ENCODE data around the gene RAB28.
A peak's percentile ranks its signal among the peaks of the same experiment; 100 is the strongest.

Gene RAB28

GRCh38 chr4:13511101-13511500, 27.0 kb upstream of the RAB28 start:
- H3K9me3 ChIP-seq (ENCODE audit: control insufficient read depth, low read length), result no peaks in the 10 kb centered on the region
- H3K36me3 ChIP-seq (ENCODE audit: control insufficient read depth, insufficient read depth, low read length), result no peaks in the 10 kb centered on the region
- H3K4me1 ChIP-seq (ENCODE audit: control insufficient read depth, insufficient read depth, low read length, poor library complexity, severe bottlenecking), result no peaks in the 10 kb centered on the region
- no peak overlapping the region for H3K27ac ChIP-seq (ENCODE audit: insufficient read depth, low read length, poor library complexity, severe bottlenecking)
- H3K27me3 ChIP-seq (replicated peaks; ENCODE audit: control insufficient read depth, insufficient read depth, low read length, poor library complexity, severe bottlenecking), result peaks cover 9% of the 10 kb centered on the region
- no peak overlapping the region for H3K4me3 ChIP-seq (ENCODE audit: insufficient read depth, low read depth, low read length, poor library complexity, severe bottlenecking)
- no peak for DNase-seq

- Histone ChIP-seq H3K4me3 (ENCODE audit: insufficient read depth, low read depth, low read length, poor library complexity, severe bottlenecking) (no peak overlapping the region), H3K27me3 (replicated peaks; ENCODE audit: control insufficient read depth, insufficient read depth, low read length, poor library complexity, severe bottlenecking) (peaks cover 6% of the 10 kb centered on the region), H3K9me3 (ENCODE audit: control insufficient read depth, low read length) (no peaks in the 10 kb centered on the region), H3K4me1 (ENCODE audit: control insufficient read depth, insufficient read depth, low read length, poor library complexity, severe bottlenecking) (no peaks in the 10 kb centered on the region), H3K27ac (ENCODE audit: insufficient read depth, low read length, poor library complexity, severe bottlenecking) (no peak overlapping the region), H3K36me3 (ENCODE audit: control insufficient read depth, insufficient read depth, low read length) (no peaks in the 10 kb centered on the region)
- no peak for DNase-seq
Measured at GRCh38 chr4:13509442-13509841, 25.3 kb upstream of the RAB28 start.

- Histone ChIP-seq H3K27ac (ENCODE audit: insufficient read depth, low read length, poor library complexity, severe bottlenecking) (no peak overlapping the region), H3K9me3 (ENCODE audit: control insufficient read depth, low read length) (no peaks in the 10 kb centered on the region), H3K27me3 (replicated peaks; ENCODE audit: control insufficient read depth, insufficient read depth, low read length, poor library complexity, severe bottlenecking) (no peaks in the 10 kb centered on the region), H3K4me3 (ENCODE audit: insufficient read depth, low read depth, low read length, poor library complexity, severe bottlenecking) (no peak overlapping the region), H3K4me1 (ENCODE audit: control insufficient read depth, insufficient read depth, low read length, poor library complexity, severe bottlenecking) (no peaks in the 10 kb centered on the region), H3K36me3 (ENCODE audit: control insufficient read depth, insufficient read depth, low read length) (no peaks in the 10 kb centered on the region)
- no peak for DNase-seq
Measured at GRCh38 chr4:13504374-13504773, 20.2 kb upstream of the RAB28 start.

- H3K9me3 ChIP-seq (ENCODE audit: control insufficient read depth, low read length), result no peaks in the 10 kb centered on the region
- no peaks in the 10 kb centered on the region for H3K27me3 ChIP-seq (replicated peaks; ENCODE audit: control insufficient read depth, insufficient read depth, low read length, poor library complexity, severe bottlenecking)
- H3K27ac ChIP-seq (ENCODE audit: insufficient read depth, low read length, poor library complexity, severe bottlenecking), result no peak overlapping the region
- no peak for DNase-seq
- no peaks in the 10 kb centered on the region for H3K4me1 ChIP-seq (ENCODE audit: control insufficient read depth, insufficient read depth, low read length, poor library complexity, severe bottlenecking)
- no peak overlapping the region for H3K4me3 ChIP-seq (ENCODE audit: insufficient read depth, low read depth, low read length, poor library complexity, severe bottlenecking)
- H3K36me3 ChIP-seq (ENCODE audit: control insufficient read depth, insufficient read depth, low read length), result no peaks in the 10 kb centered on the region
Measured at GRCh38 chr4:13498469-13498868, 14.3 kb upstream of the RAB28 start.

- H3K4me1 ChIP-seq (ENCODE audit: control insufficient read depth, insufficient read depth, low read length, poor library complexity, severe bottlenecking), result no peaks in the 10 kb centered on the region
- no peaks in the 10 kb centered on the region for H3K9me3 ChIP-seq (ENCODE audit: control insufficient read depth, low read length)
- no peaks in the 10 kb centered on the region for H3K36me3 ChIP-seq (ENCODE audit: control insufficient read depth, insufficient read depth, low read length)
- no peak for DNase-seq
- no peak overlapping the region for H3K4me3 ChIP-seq (ENCODE audit: insufficient read depth, low read depth, low read length, poor library complexity, severe bottlenecking)
- H3K27me3 ChIP-seq (replicated peaks; ENCODE audit: control insufficient read depth, insufficient read depth, low read length, poor library complexity, severe bottlenecking), result no peaks in the 10 kb centered on the region
- H3K27ac ChIP-seq (ENCODE audit: insufficient read depth, low read length, poor library complexity, severe bottlenecking), result no peak overlapping the region
Measured at GRCh38 chr4:13496605-13497004, 12.5 kb upstream of the RAB28 start.

GRCh38 chr4:13495753-13496152, 11.6 kb upstream of the RAB28 start:
- no peak for DNase-seq
- no peaks in the 10 kb centered on the region for H3K4me1 ChIP-seq (ENCODE audit: control insufficient read depth, insufficient read depth, low read length, poor library complexity, severe bottlenecking)
- H3K4me3 ChIP-seq (ENCODE audit: insufficient read depth, low read depth, low read length, poor library complexity, severe bottlenecking), result no peak overlapping the region
- H3K27me3 ChIP-seq (replicated peaks; ENCODE audit: control insufficient read depth, insufficient read depth, low read length, poor library complexity, severe bottlenecking), result no peaks in the 10 kb centered on the region
- H3K9me3 ChIP-seq (ENCODE audit: control insufficient read depth, low read length), result no peaks in the 10 kb centered on the region
- H3K27ac ChIP-seq (ENCODE audit: insufficient read depth, low read length, poor library complexity, severe bottlenecking), result no peak overlapping the region
- H3K36me3 ChIP-seq (ENCODE audit: control insufficient read depth, insufficient read depth, low read length), result no peaks in the 10 kb centered on the region

- no peaks in the 10 kb centered on the region for H3K27me3 ChIP-seq (replicated peaks; ENCODE audit: control insufficient read depth, insufficient read depth, low read length, poor library complexity, severe bottlenecking)
- no peaks in the 10 kb centered on the region for H3K9me3 ChIP-seq (ENCODE audit: control insufficient read depth, low read length)
- no peaks in the 10 kb centered on the region for H3K4me1 ChIP-seq (ENCODE audit: control insufficient read depth, insufficient read depth, low read length, poor library complexity, severe bottlenecking)
- H3K27ac ChIP-seq (ENCODE audit: insufficient read depth, low read length, poor library complexity, severe bottlenecking), result no peak overlapping the region
- DNase-seq, result no peak
- no peak overlapping the region for H3K4me3 ChIP-seq (ENCODE audit: insufficient read depth, low read depth, low read length, poor library complexity, severe bottlenecking)
- no peaks in the 10 kb centered on the region for H3K36me3 ChIP-seq (ENCODE audit: control insufficient read depth, insufficient read depth, low read length)
Measured at GRCh38 chr4:13493793-13494192, 9.7 kb upstream of the RAB28 start.

GRCh38 chr4:13492747-13493146, 8.6 kb upstream of the RAB28 start:
- no peak for DNase-seq
- H3K27me3 ChIP-seq (replicated peaks; ENCODE audit: control insufficient read depth, insufficient read depth, low read length, poor library complexity, severe bottlenecking), result no peaks in the 10 kb centered on the region
- H3K4me1 ChIP-seq (ENCODE audit: control insufficient read depth, insufficient read depth, low read length, poor library complexity, severe bottlenecking), result no peaks in the 10 kb centered on the region
- H3K27ac ChIP-seq (ENCODE audit: insufficient read depth, low read length, poor library complexity, severe bottlenecking), result no peak overlapping the region
- no peaks in the 10 kb centered on the region for H3K9me3 ChIP-seq (ENCODE audit: control insufficient read depth, low read length)
- H3K4me3 ChIP-seq (ENCODE audit: insufficient read depth, low read depth, low read length, poor library complexity, severe bottlenecking), result no peak overlapping the region
- no peaks in the 10 kb centered on the region for H3K36me3 ChIP-seq (ENCODE audit: control insufficient read depth, insufficient read depth, low read length)

GRCh38 chr4:13484749-13485221, 645 bp upstream of the RAB28 start:
- H3K36me3 ChIP-seq (ENCODE audit: control insufficient read depth, insufficient read depth, low read length), result no peaks in the 10 kb centered on the region
- DNase-seq, result no peak
- peak overlapping the region; percentile 93 for H3K4me3 ChIP-seq (ENCODE audit: insufficient read depth, low read depth, low read length, poor library complexity, severe bottlenecking)
- H3K27ac ChIP-seq (ENCODE audit: insufficient read depth, low read length, poor library complexity, severe bottlenecking), result peak overlapping the region; percentile 91
- no peaks in the 10 kb centered on the region for H3K27me3 ChIP-seq (replicated peaks; ENCODE audit: control insufficient read depth, insufficient read depth, low read length, poor library complexity, severe bottlenecking)
- no peaks in the 10 kb centered on the region for H3K9me3 ChIP-seq (ENCODE audit: control insufficient read depth, low read length)
- peaks cover 9% of the 10 kb centered on the region for H3K4me1 ChIP-seq (ENCODE audit: control insufficient read depth, insufficient read depth, low read length, poor library complexity, severe bottlenecking)

GRCh38 chr4:13483768-13484121, 395 bp downstream of the RAB28 start:
- DNase-seq, result no peak
- Histone ChIP-seq H3K27ac (ENCODE audit: insufficient read depth, low read length, poor library complexity, severe bottlenecking) (peak overlapping the region; percentile 91), H3K9me3 (ENCODE audit: control insufficient read depth, low read length) (no peaks in the 10 kb centered on the region), H3K36me3 (ENCODE audit: control insufficient read depth, insufficient read depth, low read length) (peaks cover 5% of the 10 kb centered on the region), H3K27me3 (replicated peaks; ENCODE audit: control insufficient read depth, insufficient read depth, low read length, poor library complexity, severe bottlenecking) (no peaks in the 10 kb centered on the region), H3K4me3 (ENCODE audit: insufficient read depth, low read depth, low read length, poor library complexity, severe bottlenecking) (peak overlapping the region; percentile 93), H3K4me1 (ENCODE audit: control insufficient read depth, insufficient read depth, low read length, poor library complexity, severe bottlenecking) (peaks cover 9% of the 10 kb centered on the region)

All from effector memory CD4-positive, alpha-beta T cell (primary cell).